GM19099 (cell line): ENCODE measurements around the gene PLXNA2.

ENCODE experiments used
- POLR2A ChIP-seq: IDR thresholded peaks from 3 replicates; pipeline ENCODE4 v1.6.1; 2011; ENCODE audit warnings: low read depth; ENCODE audit not compliant: insufficient read length; ENCODE audit errors: extremely low read depth

The PLXNA2 gene

GRCh38 chr1:208272311-208272710 lies 28.1 kb upstream of the PLXNA2 start:
- no peak for TF ChIP-seq POLR2A

- no peak for TF ChIP-seq POLR2A
These were observed 27.1 kb upstream of the PLXNA2 start for GRCh38 chr1:208271236-208271635.

DNA sequence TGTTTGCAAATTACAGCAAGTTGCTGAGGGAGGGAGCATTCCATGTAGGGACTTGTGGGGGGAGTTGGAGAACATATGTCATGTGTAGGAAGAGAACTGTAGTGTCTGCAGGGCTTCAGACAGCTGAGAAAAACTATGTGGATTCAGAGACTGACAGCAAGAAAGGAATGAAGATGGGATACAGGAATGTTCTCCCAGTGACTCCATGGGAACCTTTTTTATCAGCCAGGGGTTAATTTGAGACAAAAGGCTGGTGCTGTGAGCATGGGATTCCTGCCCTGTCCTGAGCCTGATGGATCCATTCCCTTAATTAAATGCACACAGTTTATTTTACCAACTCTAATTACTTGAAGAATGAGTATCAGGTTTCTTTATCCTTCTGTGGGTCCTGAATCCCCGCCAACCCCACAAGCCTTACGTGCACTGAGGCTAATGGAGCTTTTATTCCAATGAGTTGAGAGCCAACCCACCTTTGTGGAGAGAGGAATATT lies 26.5 kb upstream of the PLXNA2 start:
- TF ChIP-seq POLR2A = no peak

DNA sequence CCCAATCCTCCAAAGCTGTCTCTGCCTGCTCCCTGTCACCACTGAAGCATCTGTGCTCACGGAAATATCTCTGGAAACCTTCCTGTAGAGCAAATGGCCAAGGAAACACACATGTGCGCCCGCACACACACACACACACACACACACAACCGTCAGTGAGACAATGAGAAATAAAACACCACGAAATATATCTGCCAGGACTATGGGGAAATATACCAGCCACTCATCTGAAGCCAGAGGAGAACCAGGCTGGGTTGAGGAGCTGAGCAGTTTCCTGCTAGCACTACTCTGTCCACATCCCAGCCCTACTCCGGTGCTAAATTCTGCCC lies 25.1 kb upstream of the PLXNA2 start:
- TF ChIP-seq POLR2A = no peak

GRCh38 chr1:208268541-208269337 lies 24.6 kb upstream of the PLXNA2 start:
- TF ChIP-seq POLR2A = no peak

GRCh38 chr1:208265525-208265924 lies 21.3 kb upstream of the PLXNA2 start:
- TF ChIP-seq POLR2A = no peak

DNA sequence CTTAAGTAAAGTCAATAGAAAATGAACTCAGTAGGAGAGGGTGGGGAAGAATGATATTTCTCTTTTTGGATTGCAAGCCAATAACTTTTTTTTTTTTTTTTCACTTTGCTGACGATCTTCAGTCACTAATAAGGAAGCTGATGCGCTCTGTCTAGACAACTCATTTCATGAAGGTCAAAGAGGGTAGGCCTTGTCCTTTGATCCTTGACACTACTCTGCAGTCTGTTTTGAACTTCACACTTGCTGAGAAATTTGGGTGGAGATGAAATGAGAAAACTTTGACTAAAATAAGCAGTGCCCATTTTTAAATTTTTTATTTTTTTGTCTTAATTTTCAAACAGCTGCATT lies 20.9 kb upstream of the PLXNA2 start:
- TF ChIP-seq POLR2A = no peak

GRCh38 chr1:208264469-208265121 lies 20.4 kb upstream of the PLXNA2 start:
- TF ChIP-seq POLR2A = no peak

- TF ChIP-seq POLR2A = no peak
These were observed 17.7 kb upstream of the PLXNA2 start for GRCh38 chr1:208261874-208262273.

DNA sequence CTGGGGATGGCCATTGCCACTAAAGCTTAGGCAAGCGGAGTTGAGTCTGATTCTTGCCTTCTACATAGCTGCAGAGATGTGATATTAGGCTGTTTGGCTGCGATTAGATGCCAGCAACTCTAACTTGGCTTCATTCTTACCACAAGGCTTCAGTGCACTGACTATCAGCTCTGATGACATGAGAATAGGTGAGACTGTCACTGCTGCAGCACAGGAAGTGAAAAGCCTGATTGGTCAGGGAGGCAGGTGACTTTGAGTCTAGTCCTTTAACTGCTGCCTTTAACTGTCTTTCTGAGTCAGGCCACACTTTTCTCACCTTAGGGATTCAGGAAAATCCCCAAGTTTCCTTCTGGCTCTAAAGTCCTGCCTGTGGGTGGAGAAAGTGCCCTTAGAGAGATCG lies 14.1 kb upstream of the PLXNA2 start:
- no peak for TF ChIP-seq POLR2A

GRCh38 chr1:208257351-208257750 lies 13.2 kb upstream of the PLXNA2 start:
- no peak for TF ChIP-seq POLR2A

GRCh38 chr1:208256556-208256955 lies 12.4 kb upstream of the PLXNA2 start:
- no peak for TF ChIP-seq POLR2A

- TF ChIP-seq POLR2A = no peak
These were observed 11.9 kb upstream of the PLXNA2 start for GRCh38 chr1:208256091-208256490.

GRCh38 chr1:208254862-208255261 lies 10.7 kb upstream of the PLXNA2 start:
- no peak for TF ChIP-seq POLR2A

- no peak for TF ChIP-seq POLR2A
These were observed 10.2 kb upstream of the PLXNA2 start for GRCh38 chr1:208254376-208254775.

DNA sequence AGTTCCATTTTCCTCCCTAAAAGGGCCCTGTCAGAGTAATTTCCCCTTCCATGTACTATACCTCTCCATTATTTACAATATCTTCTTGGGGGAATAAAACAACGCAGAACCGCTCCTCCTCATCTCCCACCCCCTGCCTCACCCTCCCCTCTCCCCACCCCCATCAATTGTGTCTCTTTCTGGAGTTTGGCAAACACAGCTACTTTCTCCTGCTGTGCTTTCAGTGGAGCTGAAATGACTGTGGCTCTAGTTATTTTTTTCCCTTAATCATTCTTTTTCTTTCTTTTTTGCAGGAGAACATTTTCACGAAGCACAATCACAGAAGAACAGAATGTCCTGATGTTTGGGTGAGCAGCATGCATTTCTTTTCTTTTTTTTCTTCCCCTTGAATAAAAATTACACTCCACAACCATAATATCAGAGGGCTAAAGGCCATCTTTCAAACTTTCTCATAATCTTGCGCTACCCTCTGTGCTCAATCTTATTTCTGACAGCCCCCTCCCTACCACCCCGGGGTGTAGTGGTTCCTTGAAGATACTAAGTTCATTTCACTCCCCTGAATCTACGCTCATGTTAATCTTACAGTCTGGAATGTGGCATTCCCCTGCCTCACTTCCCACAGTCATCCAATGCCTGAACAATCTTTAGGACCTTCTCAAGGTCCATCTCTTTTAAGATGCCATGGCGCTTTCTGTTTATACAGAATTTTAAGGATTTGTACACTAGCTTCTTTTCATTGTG lies 8.8 kb upstream of the PLXNA2 start:
- TF ChIP-seq POLR2A = no peak
